Naive thymus-derived CD8-positive, alpha-beta T cell (primary cell): ENCODE data around the gene PAN3. TPM values are rescaled to one million over a fixed set of nuclear protein-coding genes. Genes with fewer than 3 reads are reported as not detected.

Source experiments
- ATAC-seq, 2 donors: fragments of 150-1000 bp; cut with Tn5 transposase in 1 of 2; sonication (Bioruptor Pico), chemical (Tn5 transposase) in 1 of 2; 1 replicate in 1 of 2; 2 replicates in 1 of 2; pipeline ENCODE4 v1.10.0; 2021; ENCODE audit warnings: mild to moderate bottlenecking in 2 of 2, moderate library complexity in 2 of 2
- POLR2A ChIA-PET: fragments of 350-600 bp; sonication (Branson Sonifier 250); formaldehyde crosslinking; loops from one replicate; lab custom pipeline; 2021; ENCODE audit warnings: antibody characterized with exemption; lab: Charles Lee
- DNase-seq, 10 donors: peaks; one replicate each; pipeline versions ENCODE4 v3.0.0 to v3.0.0-alpha.2; 2020 to 2022
- H3K27ac Mint-ChIP-seq, 10 donors: one replicate each; pipeline ENCODE4 v1.8.0; 2020 to 2022; ENCODE audit warnings: mild to moderate bottlenecking in 10 of 10, mixed read lengths in 10 of 10, moderate library complexity in 4 of 10, inconsistent platforms in 1 of 10
- H3K27me3 Mint-ChIP-seq, 5 donors: one replicate each; pipeline ENCODE4 v1.8.0; 2021 to 2022; ENCODE audit warnings: mixed read lengths in 5 of 5
- H3K36me3 Mint-ChIP-seq, 3 donors: one replicate each; pipeline ENCODE4 v1.8.0; 2020 to 2022; ENCODE audit warnings: mixed read lengths in 3 of 3, mild to moderate bottlenecking in 2 of 3, inconsistent platforms in 1 of 3
- H3K4me1 Mint-ChIP-seq, 4 donors: one replicate each; pipeline ENCODE4 v1.8.0; 2021 to 2022; ENCODE audit warnings: mixed read lengths in 4 of 4
- H3K4me3 Mint-ChIP-seq, 10 donors: one replicate each; pipeline ENCODE4 v1.8.0; 2020 to 2022; ENCODE audit warnings: mild to moderate bottlenecking in 10 of 10, mixed read lengths in 10 of 10, moderate library complexity in 6 of 10, inconsistent platforms in 1 of 10
- H3K9me3 Mint-ChIP-seq, 9 donors: one replicate each; pipeline ENCODE4 v1.8.0; 2020 to 2022; ENCODE audit warnings: mixed read lengths in 9 of 9, mild to moderate bottlenecking in 3 of 9, inconsistent platforms in 1 of 9, moderate library complexity in 1 of 9
- polyA plus RNA-seq, 3 donors: library from polyadenylated mRNA; unstranded; fragments of 300-500 nt; fragmentation: Illumina TruSeq; gene quantifications; one replicate each; pipeline ENCODE4 v1.2.3, GENCODE V29; 2021
- total RNA-seq, 8 experiments: library from RNA in 2 of 8; stranded (reverse) in 2 of 8; gene quantifications; one replicate each; pipeline ENCODE4 v1.2.3 and lab custom pipeline; 2021 to 2026

PAN3 gene
- total and polyA plus RNA-seq, 5 experiments from 2014 or later, result 2.8 to 76.1 (median 4.8) TPM

- POLR2A ChIA-PET, result interaction anchor here (0.5 kb wide), 1 partner anchor 1823 kb away, joined by 3 read pairs; no protein-coding TSS in a partner anchor
- Mint-ChIP-seq H3K9me3 (no peaks in the 10 kb centered on the region), H3K4me3 (no peak overlapping the region), H3K27ac (no peak overlapping the region), H3K36me3 (no peaks in the 10 kb centered on the region), H3K4me1 (no peaks in the 10 kb centered on the region), H3K27me3 (no peaks in the 10 kb centered on the region)
- DNase-seq, result no peak
- no peak for ATAC-seq
Observed at GRCh38 chr13:28333204-28333881, 195.0 kb downstream of the PAN3 start.

- H3K4me3 Mint-ChIP-seq, result no peak overlapping the region
- DNase-seq, result no peak
- no peak for ATAC-seq
- H3K9me3 Mint-ChIP-seq, result no peaks in the 10 kb centered on the region
- H3K4me1 Mint-ChIP-seq, result no peaks in the 10 kb centered on the region
- H3K27ac Mint-ChIP-seq, result no peak overlapping the region
- no peaks in the 10 kb centered on the region for H3K27me3 Mint-ChIP-seq
- POLR2A ChIA-PET, result no interaction called here
- peaks cover 0 to 2% (median 0%) of the 10 kb centered on the region in 3 donors for H3K36me3 Mint-ChIP-seq
Observed at GRCh38 chr13:28336193-28336657, 197.9 kb downstream of the PAN3 start.

GRCh38 chr13:28337166-28338005 lies 199.0 kb downstream of the PAN3 start:
- DNase-seq (no peak), ATAC-seq (no peak)
- peaks cover 0 to 3% (median 0%) of the 10 kb centered on the region in 4 donors for H3K4me1 Mint-ChIP-seq
- no peaks in the 10 kb centered on the region for H3K9me3 Mint-ChIP-seq
- no peak overlapping the region for H3K4me3 Mint-ChIP-seq
- POLR2A ChIA-PET, result no interaction called here
- peaks cover 0 to 2% (median 0%) of the 10 kb centered on the region in 3 donors for H3K36me3 Mint-ChIP-seq
- no peak overlapping the region for H3K27ac Mint-ChIP-seq
- H3K27me3 Mint-ChIP-seq, result no peaks in the 10 kb centered on the region

- ATAC-seq, result no peak
- DNase-seq, result no peak
- no peaks in the 10 kb centered on the region for H3K27me3 Mint-ChIP-seq
- H3K9me3 Mint-ChIP-seq, result no peaks in the 10 kb centered on the region
- peaks cover 0 to 2% (median 0%) of the 10 kb centered on the region in 3 donors for H3K36me3 Mint-ChIP-seq
- H3K4me3 Mint-ChIP-seq, result no peak overlapping the region
- peaks cover 0 to 3% (median 0%) of the 10 kb centered on the region in 4 donors for H3K4me1 Mint-ChIP-seq
- POLR2A ChIA-PET, result no interaction called here
- H3K27ac Mint-ChIP-seq, result no peak overlapping the region
Observed at GRCh38 chr13:28338006-28338574, 199.7 kb downstream of the PAN3 start.

- Mint-ChIP-seq H3K27me3 (peaks cover 0 to 2% (median 0%) of the 10 kb centered on the region in 5 donors), H3K9me3 (no peaks in the 10 kb centered on the region), H3K4me3 (no peak overlapping the region), H3K4me1 (peaks cover 0 to 3% (median 0%) of the 10 kb centered on the region in 4 donors), H3K27ac (no peak overlapping the region), H3K36me3 (peaks cover 0 to 2% (median 0%) of the 10 kb centered on the region in 3 donors)
- no peak for DNase-seq
- POLR2A ChIA-PET, result no interaction called here
- no peak for ATAC-seq
Observed at GRCh38 chr13:28338742-28339141, 200.4 kb downstream of the PAN3 start.

- POLR2A ChIA-PET, result no interaction called here
- no peak overlapping the region for H3K4me3 Mint-ChIP-seq
- peaks cover 0 to 3% (median 0%) of the 10 kb centered on the region in 4 donors for H3K4me1 Mint-ChIP-seq
- ATAC-seq, result no peak
- H3K27me3 Mint-ChIP-seq, result peaks cover 0 to 8% (median 2%) of the 10 kb centered on the region in 5 donors
- peaks cover 0 to 2% (median 0%) of the 10 kb centered on the region in 3 donors for H3K36me3 Mint-ChIP-seq
- no peaks in the 10 kb centered on the region for H3K9me3 Mint-ChIP-seq
- no peak overlapping the region for H3K27ac Mint-ChIP-seq
- no peak for DNase-seq
Observed at GRCh38 chr13:28339419-28339818, 201.1 kb downstream of the PAN3 start.

- Mint-ChIP-seq H3K4me3 (no peak overlapping the region), H3K4me1 (peaks cover 0 to 3% (median 0%) of the 10 kb centered on the region in 4 donors), H3K27ac (no peak overlapping the region), H3K9me3 (no peaks in the 10 kb centered on the region), H3K36me3 (peaks cover 0 to 2% (median 0%) of the 10 kb centered on the region in 3 donors), H3K27me3 (peaks cover 0 to 11% (median 4%) of the 10 kb centered on the region in 5 donors)
- ATAC-seq (no peak), DNase-seq (no peak)
- POLR2A ChIA-PET, result no interaction called here
Observed at GRCh38 chr13:28340272-28340793, 202.0 kb downstream of the PAN3 start.

- Mint-ChIP-seq H3K9me3 (no peaks in the 10 kb centered on the region), H3K27me3 (peaks cover 1 to 11% (median 5%) of the 10 kb centered on the region in 5 donors), H3K4me1 (peaks cover 0 to 5% (median 1%) of the 10 kb centered on the region in 4 donors), H3K27ac (peak overlapping the region in 1 of 10 donors; percentile 34), H3K4me3 (no peak overlapping the region), H3K36me3 (peaks cover 0 to 2% (median 0%) of the 10 kb centered on the region in 3 donors)
- POLR2A ChIA-PET, result no interaction called here
- ATAC-seq (no peak), DNase-seq (no peak)
Observed at GRCh38 chr13:28342251-28342650, 203.9 kb downstream of the PAN3 start.

- peaks cover 1 to 11% (median 5%) of the 10 kb centered on the region in 5 donors for H3K27me3 Mint-ChIP-seq
- H3K27ac Mint-ChIP-seq, result no peak overlapping the region
- H3K4me3 Mint-ChIP-seq, result no peak overlapping the region
- H3K4me1 Mint-ChIP-seq, result peaks cover 10 to 13% (median 12%) of the 10 kb centered on the region in 4 donors
- POLR2A ChIA-PET, result no interaction called here
- DNase-seq (no peak), ATAC-seq (no peak)
- no peaks in the 10 kb centered on the region for H3K36me3 Mint-ChIP-seq
- no peaks in the 10 kb centered on the region for H3K9me3 Mint-ChIP-seq
Observed at GRCh38 chr13:28344163-28344562, 205.8 kb downstream of the PAN3 start.

Other genes starting within 250 kb of the PAN3 start
- not detected for gene PDX1, start 218.5 kb upstream of the PAN3 start, total RNA-seq
- gene PDX1, start 218.5 kb upstream of the PAN3 start, polyA plus RNA-seq, result not detected
- gene CDX2, start 169.2 kb upstream of the PAN3 start, total RNA-seq, result not detected
- gene CDX2, start 169.2 kb upstream of the PAN3 start, polyA plus RNA-seq, result not detected
- not detected for gene URAD, start 149.9 kb upstream of the PAN3 start, total RNA-seq
- not detected for gene URAD, start 149.9 kb upstream of the PAN3 start, polyA plus RNA-seq
- gene FLT3, start 38.0 kb upstream of the PAN3 start, total RNA-seq, result under 1 TPM; 0.08 to 0.13 TPM
- gene FLT3, start 38.0 kb upstream of the PAN3 start, polyA plus RNA-seq, result not detected